Colonic mucosa (tissue), 4 donors: ENCODE results near the gene LYZL6. TPM values are rescaled to one million over a fixed set of nuclear protein-coding genes. Genes with fewer than 3 reads are reported as not detected.
A peak's percentile ranks its signal among the peaks of the same experiment; 100 is the strongest.

Experiments used
- DNase-seq: peaks from one replicate; pipeline ENCODE4 v3.0.0-alpha.2; 2020
- H3K27ac ChIP-seq: fragments of 200-600 bp; one replicate; pipeline ENCODE4 v1.8.0; 2021
- H3K27me3 ChIP-seq: fragments of 200-600 bp; one replicate; pipeline ENCODE4 v1.8.0; 2021
- H3K36me3 ChIP-seq: fragments of 200-600 bp; one replicate; pipeline ENCODE4 v1.8.0; 2021
- H3K4me1 ChIP-seq: fragments of 200-600 bp; one replicate; pipeline ENCODE4 v1.8.0; 2021; ENCODE audit warnings: mild to moderate bottlenecking
- H3K4me3 ChIP-seq: fragments of 200-600 bp; one replicate; pipeline ENCODE4 v1.8.0; 2021
- H3K9ac ChIP-seq, 2 donors: one replicate each; pipeline ENCODE4 v1.7.0; 2013; ENCODE audit warnings: control low read depth in 2 of 2, low read depth in 2 of 2, low read length in 2 of 2
- H3K9me3 ChIP-seq: fragments of 200-600 bp; one replicate; pipeline ENCODE4 v1.8.0; 2021
- CTCF ChIP-seq: fragments of 200-600 bp; IDR thresholded peaks from one replicate; pipeline ENCODE4 v1.8.0; 2022; ENCODE audit warnings: antibody characterized with exemption, mild to moderate bottlenecking
- intact Hi-C: fragments of 100-400 bp; cut with DNase I; formaldehyde crosslinking; loops from one replicate; pipeline ENCODE4 v1.14.1; 2022
- total RNA-seq, 2 donors: library from RNA; stranded (reverse); fragmentation: NEBNext Ultra II Directional in 1 of 2; extraction: Animal tissue kit (Norgen Biotek cat#: 25700) in 1 of 2; gene quantifications; one replicate each; pipeline ENCODE4 v1.2.1, GENCODE V29; 2021
- donor health status: healthy.
- donor health status: DM: no; HTN: no; CAD: no.
- donor health status: DM: no; HTN: no; CAD: no.

LYZL6 gene, protein sequence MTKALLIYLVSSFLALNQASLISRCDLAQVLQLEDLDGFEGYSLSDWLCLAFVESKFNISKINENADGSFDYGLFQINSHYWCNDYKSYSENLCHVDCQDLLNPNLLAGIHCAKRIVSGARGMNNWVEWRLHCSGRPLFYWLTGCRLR
- total RNA-seq: not detected

DNA sequence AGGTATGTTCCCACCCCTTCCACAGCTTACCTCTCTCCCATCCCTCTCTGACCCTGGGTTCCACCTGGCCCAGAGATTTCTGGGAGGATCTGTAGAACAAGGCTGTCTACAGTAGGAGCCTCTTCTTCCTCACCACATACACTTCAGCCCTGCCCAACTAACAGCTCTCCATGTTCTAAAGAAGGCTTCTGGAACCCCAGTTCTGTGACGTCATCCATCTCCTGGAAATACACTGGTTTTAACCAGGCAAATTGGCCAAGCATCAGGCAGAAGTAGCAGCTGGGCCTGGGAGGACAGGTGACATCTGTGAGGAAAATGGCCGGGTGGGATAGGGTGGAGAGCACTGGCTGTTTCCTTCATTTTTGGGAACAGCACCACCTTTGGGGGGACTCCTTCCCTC, at the start of gene LYZL6:
TSS of gene LYZL6 (minus strand) at position 177 of the 400 bp plus-strand sequence. CDS start 4,357 bp downstream, outside the sequence.
- peak within 1 kb of the TSS in 1 of 2 donors; percentile 10 for H3K9ac ChIP-seq
- H3K27ac ChIP-seq: no peak within 1 kb of the TSS

DNA sequence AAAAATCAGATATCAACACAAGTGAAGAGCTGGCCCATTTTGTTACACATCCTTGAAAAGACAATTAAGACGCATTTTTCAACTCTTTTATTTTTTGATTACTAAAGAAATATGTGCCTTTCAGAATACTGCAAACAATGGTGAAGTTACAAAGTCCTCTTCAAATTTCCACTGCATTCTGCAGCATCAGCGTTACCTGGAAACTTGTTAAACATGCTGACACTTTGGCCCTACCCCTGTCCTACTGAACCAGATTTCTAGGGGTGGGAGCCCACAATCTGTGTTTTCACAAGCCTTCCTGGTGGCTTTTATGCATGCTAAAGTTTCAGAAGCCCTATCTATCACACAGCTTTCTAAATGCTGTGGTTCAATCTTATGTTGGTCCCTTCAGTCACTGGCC, 47.6 kb upstream of the LYZL6 start:
- Histone ChIP-seq H3K4me3 (no peak overlapping the region), H3K9me3 (no peaks in the 10 kb centered on the region), H3K4me1 (no peaks in the 10 kb centered on the region), H3K9ac (no peak overlapping the region), H3K27me3 (no peaks in the 10 kb centered on the region), H3K27ac (no peak overlapping the region), H3K36me3 (no peaks in the 10 kb centered on the region)
- intact Hi-C loops: no loop called here
- TF ChIP-seq CTCF: no peak
- DNase-seq: no peak

More for the DNA sequence above, at the start of gene LYZL6:
- H3K36me3 ChIP-seq: no peaks in the 10 kb centered on the region
- no peak for DNase-seq
- TF ChIP-seq CTCF: no peak
- no peaks in the 10 kb centered on the region for H3K4me1 ChIP-seq
- no peaks in the 10 kb centered on the region for H3K9me3 ChIP-seq
- no peak within 1 kb of the TSS for H3K4me3 ChIP-seq
- no peaks in the 10 kb centered on the region for H3K27me3 ChIP-seq
- intact Hi-C loops: no loop called here

- Histone ChIP-seq H3K27ac (no peak overlapping the region), H3K36me3 (no peaks in the 10 kb centered on the region), H3K4me3 (no peak overlapping the region), H3K9ac (no peak overlapping the region), H3K27me3 (no peaks in the 10 kb centered on the region), H3K4me1 (no peaks in the 10 kb centered on the region), H3K9me3 (no peaks in the 10 kb centered on the region)
- TF ChIP-seq CTCF: no peak
- DNase-seq: no peak
- intact Hi-C loops: no loop called here
Observed at GRCh38 chr17:35988164-35988563, 44.7 kb upstream of the LYZL6 start.

GRCh38 chr17:35986643-35987042, 43.1 kb upstream of the LYZL6 start, which contains the start of gene CCL14:
TSS of gene CCL14 (minus strand) at chr17:35986729. CDS start at chr17:35986649, 80 bp downstream.
- Histone ChIP-seq H3K4me3 (no peak within 1 kb of the TSS), H3K36me3 (no peaks in the 10 kb centered on the region), H3K4me1 (no peaks in the 10 kb centered on the region), H3K27me3 (no peaks in the 10 kb centered on the region), H3K9ac (no peak within 1 kb of the TSS), H3K27ac (no peak within 1 kb of the TSS), H3K9me3 (no peaks in the 10 kb centered on the region)
- no peak for DNase-seq
- TF ChIP-seq CTCF: no peak
- intact Hi-C loops: no loop called here

GRCh38 chr17:35984140-35984539, 40.6 kb upstream of the LYZL6 start:
- Histone ChIP-seq H3K4me3 (no peak overlapping the region), H3K9me3 (no peaks in the 10 kb centered on the region), H3K36me3 (no peaks in the 10 kb centered on the region), H3K27ac (no peak overlapping the region), H3K9ac (no peak overlapping the region), H3K4me1 (no peaks in the 10 kb centered on the region), H3K27me3 (no peaks in the 10 kb centered on the region)
- intact Hi-C loops: no loop called here
- DNase-seq: no peak
- no peak for TF ChIP-seq CTCF
